ENCODE data around the gene GUCD1. TPM values are rescaled to one million over a fixed set of nuclear protein-coding genes. Genes with fewer than 3 reads are reported as not detected.

GUCD1 gene
- polyA plus RNA-seq, 1 donor (not counting 4 experiments of a cell fraction or from before 2014, with no cell fraction given): 43.0 TPM

GRCh38 chr22:24497841-24498258, 57.1 kb downstream of the GUCD1 start:
- no peak for DNase-seq (ENCODE audit: low read depth, low spot score)

GRCh38 chr22:24496661-24497060, 58.3 kb downstream of the GUCD1 start:
- Histone ChIP-seq H3K4me3 (ENCODE audit: control insufficient read depth in 2 of 3, extremely low read depth in 1 of 3, insufficient read depth in 2 of 3, low read depth in 1 of 3, low read length in 3 of 3) (no peak overlapping the region), H3K79me2 (ENCODE audit: control insufficient read depth, insufficient read depth, low read length) (no peaks in the 10 kb centered on the region), H3K9me3 (ENCODE audit: control insufficient read depth, low read depth, low read length) (peaks cover 2% of the 10 kb centered on the region), H3K4me1 (ENCODE audit: control insufficient read depth, extremely low read depth, insufficient read depth, low read length) (peaks cover 10% of the 10 kb centered on the region), H3K9me1 (ENCODE audit: control insufficient read depth, extremely low read depth, insufficient read depth, low read length) (no peaks in the 10 kb centered on the region), H2AFZ (ENCODE audit: control insufficient read depth, low read length) (no peak overlapping the region), H3K4me2 (ENCODE audit: control insufficient read depth, extremely low read depth, insufficient read depth, low read depth, low read length) (no peak overlapping the region), H3K27ac (ENCODE audit: control insufficient read depth, insufficient read depth, low read length) (no peak overlapping the region), H4K20me1 (ENCODE audit: control insufficient read depth, extremely low read depth, insufficient read depth, low read length) (no peaks in the 10 kb centered on the region), H3K27me3 (ENCODE audit: control insufficient read depth, extremely low read depth, insufficient read depth, low read length) (peaks cover 27% of the 10 kb centered on the region), H3K9ac (ENCODE audit: control insufficient read depth, extremely low read depth, insufficient read depth, low read length) (no peak overlapping the region), H3K36me3 (ENCODE audit: control insufficient read depth in 2 of 2, extremely low read depth in 1 of 2, insufficient read depth in 2 of 2, low read length in 2 of 2) (no peaks in the 10 kb centered on the region)
- no peak for DNase-seq (ENCODE audit: low read depth, low spot score)
- TF ChIP-seq CTCF (optimal IDR thresholded peaks at IDR 0.05 in 1 of 3, IDR thresholded peaks at IDR 0.05 in 1 of 3, conservative IDR thresholded peaks at IDR 0.05 in 1 of 3; ENCODE audit: extremely low read depth in 1 of 3, insufficient read depth in 2 of 3, low read length in 3 of 3) (no peak), EZH2 (IDR thresholded peaks at IDR 0.05; ENCODE audit: low read length) (no peak)
- dilution Hi-C loops (cut with MboI; ENCODE audit: extremely low pct_ligation_motif_present, low sequenced_read_pairs): no loop called here
- FAIRE-seq: no peak

More at GRCh38 chr22:24497841-24498258, 57.1 kb downstream of the GUCD1 start:
- H3K36me3 ChIP-seq (ENCODE audit: control insufficient read depth in 2 of 2, extremely low read depth in 1 of 2, insufficient read depth in 2 of 2, low read length in 2 of 2): no peaks in the 10 kb centered on the region
- no peak overlapping the region for H3K4me3 ChIP-seq (ENCODE audit: control insufficient read depth in 2 of 3, extremely low read depth in 1 of 3, insufficient read depth in 2 of 3, low read depth in 1 of 3, low read length in 3 of 3)
- no peaks in the 10 kb centered on the region for H3K9me1 ChIP-seq (ENCODE audit: control insufficient read depth, extremely low read depth, insufficient read depth, low read length)
- dilution Hi-C loops (cut with MboI; ENCODE audit: extremely low pct_ligation_motif_present, low sequenced_read_pairs): no loop called here
- H3K4me2 ChIP-seq (ENCODE audit: control insufficient read depth, extremely low read depth, insufficient read depth, low read depth, low read length): no peak overlapping the region
- H3K9me3 ChIP-seq (ENCODE audit: control insufficient read depth, low read depth, low read length): peaks cover 2% of the 10 kb centered on the region
- no peaks in the 10 kb centered on the region for H3K79me2 ChIP-seq (ENCODE audit: control insufficient read depth, insufficient read depth, low read length)
- H4K20me1 ChIP-seq (ENCODE audit: control insufficient read depth, extremely low read depth, insufficient read depth, low read length): no peaks in the 10 kb centered on the region
- H3K27ac ChIP-seq (ENCODE audit: control insufficient read depth, insufficient read depth, low read length): no peak overlapping the region
- H3K9ac ChIP-seq (ENCODE audit: control insufficient read depth, extremely low read depth, insufficient read depth, low read length): no peak overlapping the region
- TF ChIP-seq EZH2 (IDR thresholded peaks at IDR 0.05; ENCODE audit: low read length): no peak
- no peak for TF ChIP-seq CTCF (optimal IDR thresholded peaks at IDR 0.05 in 1 of 3, IDR thresholded peaks at IDR 0.05 in 1 of 3, conservative IDR thresholded peaks at IDR 0.05 in 1 of 3; ENCODE audit: extremely low read depth in 1 of 3, insufficient read depth in 2 of 3, low read length in 3 of 3)
- peaks cover 27% of the 10 kb centered on the region for H3K27me3 ChIP-seq (ENCODE audit: control insufficient read depth, extremely low read depth, insufficient read depth, low read length)
- H2AFZ ChIP-seq (ENCODE audit: control insufficient read depth, low read length): no peak overlapping the region
- no peak for FAIRE-seq
- peaks cover 10% of the 10 kb centered on the region for H3K4me1 ChIP-seq (ENCODE audit: control insufficient read depth, extremely low read depth, insufficient read depth, low read length)
